ENCODE data around the gene SMIM43. TPM values are rescaled to one million over a fixed set of nuclear protein-coding genes. Genes with fewer than 3 reads are reported as not detected.
"Not testable (repeated sequence)": the region's sequence is repeated elsewhere in the genome, so short reads cannot be mapped to it uniquely, and the experiment has no call there.

SMIM43 gene
- total RNA-seq, 4 donors from 2014 or later, result not detected

DNA sequence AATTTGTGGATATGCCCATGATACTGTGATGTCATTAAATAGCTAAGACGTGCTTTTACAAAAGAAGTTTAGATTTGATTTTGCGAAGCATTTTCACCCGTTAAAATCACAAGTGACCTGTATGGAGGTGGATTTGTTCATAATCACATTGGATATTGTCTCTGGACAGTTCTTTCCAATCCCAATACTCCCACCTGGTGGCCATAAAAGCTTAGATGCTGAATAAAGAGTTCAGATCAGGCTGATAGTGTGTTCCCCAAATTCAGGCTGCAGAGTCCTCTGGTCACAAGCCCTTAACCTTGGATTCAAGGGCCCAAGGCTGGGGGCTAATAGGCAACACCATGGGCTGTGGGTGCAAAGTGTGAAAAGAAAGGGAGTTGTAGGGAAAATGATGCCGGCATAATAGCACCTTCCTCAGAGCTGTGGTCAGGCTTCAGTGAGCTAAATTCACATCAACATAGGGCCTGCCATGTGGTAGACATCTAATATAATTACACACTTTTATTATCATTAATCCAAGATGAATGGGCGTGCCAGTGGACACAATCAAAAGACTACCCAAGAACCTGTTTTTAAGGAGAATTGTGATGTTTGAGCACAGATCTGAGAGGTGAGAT is 28.1 kb downstream of the SMIM43 start:
- 76% methylated on average over 5 of the region's 5 CpGs for WGBS
- Histone ChIP-seq H3K27me3 (no peaks in the 10 kb centered on the region), H3K9me3 (no peaks in the 10 kb centered on the region), H3K27ac (no peak overlapping the region), H3K36me3 (no peaks in the 10 kb centered on the region), H3K4me3 (no peak overlapping the region), H3K4me1 (no peaks in the 10 kb centered on the region)
- no peak for TF ChIP-seq POLR2A (IDR thresholded peaks at IDR 0.05)
- TF ChIP-seq, protein P1, sequence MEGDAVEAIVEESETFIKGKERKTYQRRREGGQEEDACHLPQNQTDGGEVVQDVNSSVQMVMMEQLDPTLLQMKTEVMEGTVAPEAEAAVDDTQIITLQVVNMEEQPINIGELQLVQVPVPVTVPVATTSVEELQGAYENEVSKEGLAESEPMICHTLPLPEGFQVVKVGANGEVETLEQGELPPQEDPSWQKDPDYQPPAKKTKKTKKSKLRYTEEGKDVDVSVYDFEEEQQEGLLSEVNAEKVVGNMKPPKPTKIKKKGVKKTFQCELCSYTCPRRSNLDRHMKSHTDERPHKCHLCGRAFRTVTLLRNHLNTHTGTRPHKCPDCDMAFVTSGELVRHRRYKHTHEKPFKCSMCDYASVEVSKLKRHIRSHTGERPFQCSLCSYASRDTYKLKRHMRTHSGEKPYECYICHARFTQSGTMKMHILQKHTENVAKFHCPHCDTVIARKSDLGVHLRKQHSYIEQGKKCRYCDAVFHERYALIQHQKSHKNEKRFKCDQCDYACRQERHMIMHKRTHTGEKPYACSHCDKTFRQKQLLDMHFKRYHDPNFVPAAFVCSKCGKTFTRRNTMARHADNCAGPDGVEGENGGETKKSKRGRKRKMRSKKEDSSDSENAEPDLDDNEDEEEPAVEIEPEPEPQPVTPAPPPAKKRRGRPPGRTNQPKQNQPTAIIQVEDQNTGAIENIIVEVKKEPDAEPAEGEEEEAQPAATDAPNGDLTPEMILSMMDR (IDR thresholded peaks at IDR 0.05), result peak; percentile 14 to 37
- DNase-seq (ENCODE audit: low spot score in 2 of 2), result no peak

DNA sequence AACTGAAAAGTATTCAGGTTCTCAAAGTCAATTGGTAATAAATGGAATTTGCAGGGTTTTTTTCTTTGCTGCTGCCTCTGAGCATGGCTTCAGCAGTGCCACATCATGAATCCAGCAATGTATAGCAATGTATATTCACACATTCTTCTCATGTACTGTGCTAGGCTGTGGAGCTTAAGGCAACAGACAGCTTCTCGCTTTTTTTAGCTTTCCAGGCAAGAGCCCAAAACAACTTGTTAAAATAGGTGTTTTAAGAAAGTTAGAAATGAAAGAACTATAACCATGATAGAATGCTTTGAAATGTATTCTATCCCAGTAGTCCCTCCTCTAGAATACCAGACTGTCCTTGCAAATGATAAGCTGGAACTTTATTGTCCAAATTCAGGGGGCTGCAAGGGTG is 30.4 kb downstream of the SMIM43 start:
- 65% methylated on average over 1 of the region's 1 CpG for WGBS
- DNase-seq (ENCODE audit: low spot score in 2 of 2), result no peak
- Histone ChIP-seq H3K9me3 (no peaks in the 10 kb centered on the region), H3K27ac (no peak overlapping the region), H3K4me1 (no peaks in the 10 kb centered on the region), H3K4me3 (no peak overlapping the region), H3K36me3 (no peaks in the 10 kb centered on the region), H3K27me3 (no peaks in the 10 kb centered on the region)
- no peak for TF ChIP-seq POLR2A (IDR thresholded peaks at IDR 0.05)
- TF ChIP-seq POLR2AphosphoS5 (IDR thresholded peaks at IDR 0.05), result no peak
- TF ChIP-seq, protein P1 (IDR thresholded peaks at IDR 0.05), result no peak

GRCh38 chr4:121733942-121734341 is 31.0 kb downstream of the SMIM43 start:
- no peak overlapping the region for H3K27ac ChIP-seq
- 100% methylated on average over 1 of the region's 1 CpG for WGBS

DNA sequence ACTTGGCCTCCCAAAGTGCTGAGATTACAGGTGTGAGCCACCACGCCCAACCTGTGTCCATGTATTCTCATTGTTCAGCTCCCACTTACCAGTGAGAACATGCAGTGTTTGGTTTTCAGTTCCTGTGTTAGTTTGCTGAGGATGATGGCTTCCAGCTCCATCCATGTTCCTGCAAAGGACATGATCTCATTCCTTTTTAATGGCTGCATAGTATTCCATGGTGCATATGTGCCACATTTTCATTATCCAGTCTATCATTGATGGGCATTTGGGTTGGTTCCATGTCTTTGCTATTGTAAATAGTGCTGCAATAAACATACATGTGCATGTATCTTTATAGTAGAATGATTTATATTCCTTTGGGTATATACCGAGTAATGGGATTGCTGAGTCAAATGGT is 35.2 kb downstream of the SMIM43 start:
- WGBS, result 100% methylated on average over 2 of the region's 2 CpGs
- H3K9me3 ChIP-seq; H3K27me3 ChIP-seq; H3K27ac ChIP-seq; DNase-seq (ENCODE audit: low spot score in 2 of 2); H3K4me1 ChIP-seq; H3K4me3 ChIP-seq; H3K36me3 ChIP-seq: not testable (repeated sequence)

More at GRCh38 chr4:121733942-121734341, 31.0 kb downstream of the SMIM43 start:
- no peak for DNase-seq (ENCODE audit: low spot score in 2 of 2)
- Histone ChIP-seq H3K36me3 (no peaks in the 10 kb centered on the region), H3K4me3 (no peak overlapping the region), H3K4me1 (no peaks in the 10 kb centered on the region), H3K9me3 (no peaks in the 10 kb centered on the region), H3K27me3 (no peaks in the 10 kb centered on the region)
- TF ChIP-seq, protein P1 (IDR thresholded peaks at IDR 0.05), result no peak
- TF ChIP-seq EP300 (IDR thresholded peaks at IDR 0.05), result no peak
- no peak for TF ChIP-seq POLR2AphosphoS5 (IDR thresholded peaks at IDR 0.05)
- TF ChIP-seq POLR2A (IDR thresholded peaks at IDR 0.05), result no peak

DNA sequence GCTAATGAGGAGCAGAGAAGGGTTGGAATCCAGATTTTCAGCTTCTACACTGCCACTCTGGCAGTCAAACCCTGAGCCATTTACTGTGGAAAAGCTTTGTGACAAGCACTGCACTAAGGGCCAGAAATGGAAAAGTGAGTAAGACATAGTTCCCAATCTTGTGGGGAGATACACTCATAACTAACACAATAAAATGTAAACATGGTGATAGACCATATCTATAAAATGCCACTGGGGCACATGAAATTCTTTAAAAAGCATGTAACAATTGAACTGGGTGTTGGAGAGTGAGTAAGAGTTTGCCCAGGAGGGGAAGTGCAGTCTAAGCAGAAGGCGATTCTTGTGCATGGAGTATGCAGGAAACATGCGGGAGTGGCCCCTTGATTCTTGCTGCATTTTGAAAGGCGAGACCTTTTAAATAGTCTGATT is 36.2 kb downstream of the SMIM43 start:
- WGBS, result 65% methylated on average over 3 of the region's 3 CpGs
- no peak overlapping the region for H3K4me3 ChIP-seq
- no peaks in the 10 kb centered on the region for H3K9me3 ChIP-seq
- no peaks in the 10 kb centered on the region for H3K27me3 ChIP-seq
- H3K4me1 ChIP-seq, result no peaks in the 10 kb centered on the region
- no peak overlapping the region for H3K27ac ChIP-seq
- DNase-seq (ENCODE audit: low spot score in 2 of 2), result no peak
- TF ChIP-seq, protein P1 (IDR thresholded peaks at IDR 0.05), result no peak
- no peaks in the 10 kb centered on the region for H3K36me3 ChIP-seq

DNA sequence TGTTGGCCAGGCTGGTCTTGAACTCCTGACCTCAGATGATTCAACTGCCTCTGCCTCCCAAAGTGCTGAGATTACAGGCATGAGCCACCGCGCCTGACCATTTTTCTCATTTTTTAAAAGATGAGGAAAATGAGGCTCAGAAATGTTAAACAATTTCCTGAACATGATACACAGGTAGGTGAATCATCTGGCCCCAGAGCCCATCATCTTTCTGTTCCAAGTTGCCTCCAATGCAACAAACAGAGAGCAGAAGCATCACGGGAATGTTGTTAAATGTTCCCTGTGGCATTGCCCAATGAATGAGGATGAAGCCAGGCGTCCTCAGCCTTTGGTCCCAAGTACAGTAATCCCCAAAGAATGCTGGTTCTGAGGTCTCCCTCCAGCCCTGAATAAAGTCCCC is 36.9 kb downstream of the SMIM43 start:
- H3K4me3 ChIP-seq, result no peak overlapping the region
- no peak for TF ChIP-seq POLR2AphosphoS5 (IDR thresholded peaks at IDR 0.05)
- TF ChIP-seq EP300 (IDR thresholded peaks at IDR 0.05), result no peak
- TF ChIP-seq, protein P1 (IDR thresholded peaks at IDR 0.05), result no peak
- no peak for TF ChIP-seq POLR2A (IDR thresholded peaks at IDR 0.05)
- H3K9me3 ChIP-seq, result no peaks in the 10 kb centered on the region
- H3K27ac ChIP-seq, result no peak overlapping the region
- no peaks in the 10 kb centered on the region for H3K4me1 ChIP-seq
- H3K27me3 ChIP-seq, result no peaks in the 10 kb centered on the region
- WGBS, result 82% methylated on average over 4 of the region's 4 CpGs
- no peaks in the 10 kb centered on the region for H3K36me3 ChIP-seq
- no peak for DNase-seq (ENCODE audit: low spot score in 2 of 2)

Data from suprapubic skin (tissue), 4 donors.